ENCODE measurements around the gene MAST3. TPM values are rescaled to one million over a fixed set of nuclear protein-coding genes. Genes with fewer than 3 reads are reported as not detected.

Gene MAST3
- total RNA-seq, 1 donor from 2014 or later: 4.6 TPM

DNA sequence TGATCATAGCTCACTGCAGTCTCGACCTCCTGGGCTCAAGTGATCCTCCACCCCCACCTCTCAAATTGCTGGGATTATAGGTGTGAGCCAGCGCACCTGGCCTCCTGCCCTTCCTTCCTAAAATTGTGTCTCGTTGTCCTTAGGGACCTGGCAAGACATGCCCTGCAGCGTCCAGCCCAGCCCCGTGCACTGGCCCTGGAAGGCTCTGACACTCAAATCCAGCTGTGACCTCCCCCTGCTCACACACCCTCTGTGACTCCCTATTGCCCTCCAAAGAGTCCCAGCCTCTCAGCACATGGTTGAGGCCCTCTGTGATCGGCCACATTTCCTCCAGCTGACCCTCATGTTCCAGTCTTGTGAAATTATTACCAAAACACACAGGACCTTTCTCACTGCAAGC is 100.4 kb downstream of the MAST3 start:
- DNase-seq (ENCODE audit: low read depth): no peak
- H3K4me3 ChIP-seq (ENCODE audit: low read depth, low read length): no peak overlapping the region
- no peaks in the 10 kb centered on the region for H3K36me3 ChIP-seq (ENCODE audit: control insufficient read depth, insufficient read depth, low read length)
- TF ChIP-seq, protein P1, sequence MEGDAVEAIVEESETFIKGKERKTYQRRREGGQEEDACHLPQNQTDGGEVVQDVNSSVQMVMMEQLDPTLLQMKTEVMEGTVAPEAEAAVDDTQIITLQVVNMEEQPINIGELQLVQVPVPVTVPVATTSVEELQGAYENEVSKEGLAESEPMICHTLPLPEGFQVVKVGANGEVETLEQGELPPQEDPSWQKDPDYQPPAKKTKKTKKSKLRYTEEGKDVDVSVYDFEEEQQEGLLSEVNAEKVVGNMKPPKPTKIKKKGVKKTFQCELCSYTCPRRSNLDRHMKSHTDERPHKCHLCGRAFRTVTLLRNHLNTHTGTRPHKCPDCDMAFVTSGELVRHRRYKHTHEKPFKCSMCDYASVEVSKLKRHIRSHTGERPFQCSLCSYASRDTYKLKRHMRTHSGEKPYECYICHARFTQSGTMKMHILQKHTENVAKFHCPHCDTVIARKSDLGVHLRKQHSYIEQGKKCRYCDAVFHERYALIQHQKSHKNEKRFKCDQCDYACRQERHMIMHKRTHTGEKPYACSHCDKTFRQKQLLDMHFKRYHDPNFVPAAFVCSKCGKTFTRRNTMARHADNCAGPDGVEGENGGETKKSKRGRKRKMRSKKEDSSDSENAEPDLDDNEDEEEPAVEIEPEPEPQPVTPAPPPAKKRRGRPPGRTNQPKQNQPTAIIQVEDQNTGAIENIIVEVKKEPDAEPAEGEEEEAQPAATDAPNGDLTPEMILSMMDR (IDR thresholded peaks at IDR 0.05; ENCODE audit: insufficient read depth, low read length, poor library complexity, severe bottlenecking): no peak
- peaks cover 5% of the 10 kb centered on the region for H3K27me3 ChIP-seq (ENCODE audit: control insufficient read depth, insufficient read depth, low read length)

GRCh38 chr19:18198374-18198773 is 100.8 kb downstream of the MAST3 start:
- H3K36me3 ChIP-seq (ENCODE audit: control insufficient read depth, insufficient read depth, low read length): no peaks in the 10 kb centered on the region
- DNase-seq (ENCODE audit: low read depth): no peak
- TF ChIP-seq, protein P1 (IDR thresholded peaks at IDR 0.05; ENCODE audit: insufficient read depth, low read length, poor library complexity, severe bottlenecking): no peak
- peaks cover 9% of the 10 kb centered on the region for H3K27me3 ChIP-seq (ENCODE audit: control insufficient read depth, insufficient read depth, low read length)
- H3K4me3 ChIP-seq (ENCODE audit: low read depth, low read length): no peak overlapping the region

Other genes with a start within 250 kb of the MAST3 start
- 8.9 and 11.0 TPM in 2 replicates for gene JAK3, start 249.8 kb upstream of the MAST3 start, total RNA-seq
- 2,478 and 2,480 TPM in 2 replicates for gene RPL18A, start 237.9 kb upstream of the MAST3 start, total RNA-seq
- gene SLC5A5, start 225.8 kb upstream of the MAST3 start, total RNA-seq: 0.13 TPM in 1 of 2 replicates, not detected in the other
- gene CCDC124, start 164.8 kb upstream of the MAST3 start, total RNA-seq: 104 and 118 TPM in 2 replicates
- gene KCNN1, start 130.7 kb upstream of the MAST3 start, total RNA-seq: 2.3 and 4.7 TPM in 2 replicates
- gene ARRDC2, start 89.6 kb upstream of the MAST3 start, total RNA-seq: 8.4 and 12.5 TPM in 2 replicates
- gene IL12RB1, start 10.8 kb upstream of the MAST3 start, total RNA-seq: 0.07 TPM in 1 of 2 replicates, not detected in the other
- gene PIK3R2, start 55.4 kb downstream of the MAST3 start, total RNA-seq: 41.4 and 42.4 TPM in 2 replicates
- gene IFI30, start 76.0 kb downstream of the MAST3 start, total RNA-seq: 9.2 and 14.1 TPM in 2 replicates
- gene MPV17L2, start 95.4 kb downstream of the MAST3 start, total RNA-seq: 70.6 and 71.8 TPM in 2 replicates
- 0.07 and 0.38 TPM in 2 replicates for gene RAB3A, start 106.3 kb downstream of the MAST3 start, total RNA-seq
- gene PDE4C, start 128.7 kb downstream of the MAST3 start, total RNA-seq: 0.34 and 0.42 TPM in 2 replicates
- 0.13 and 0.21 TPM in 2 replicates for gene IQCN, start 176.7 kb downstream of the MAST3 start, total RNA-seq
- 253 and 262 TPM in 2 replicates for gene JUND, start 183.8 kb downstream of the MAST3 start, total RNA-seq
- gene LSM4, start 225.3 kb downstream of the MAST3 start, total RNA-seq: 333 and 367 TPM in 2 replicates
- gene PGPEP1, start 242.8 kb downstream of the MAST3 start, total RNA-seq: 28.8 and 34.4 TPM in 2 replicates